ENCODE results near the gene P2RY14. TPM values are rescaled to one million over a fixed set of nuclear protein-coding genes. Genes with fewer than 3 reads are reported as not detected.

Gene P2RY14
- total RNA-seq, 1 experiment from 2014 or later, result not detected

GRCh38 chr3:151290673-151291072 is 12.3 kb upstream of the P2RY14 start:
- DNase-seq, result peak in 1 of 2 experiments; percentile 46
- Histone ChIP-seq H3F3A (ENCODE audit: insufficient read depth, low read depth) (no peaks in the 10 kb centered on the region), H3K4me1 (replicated peaks; ENCODE audit: insufficient read depth) (no peaks in the 10 kb centered on the region), H3K4me2 (no peak overlapping the region), H3K9me2 (ENCODE audit: insufficient read depth) (no peaks in the 10 kb centered on the region), H3K36me3 (ENCODE audit: low read depth) (no peaks in the 10 kb centered on the region), H3K27me3 (ENCODE audit: insufficient read depth, low read depth) (no peaks in the 10 kb centered on the region), H3K79me2 (ENCODE audit: low read depth) (no peaks in the 10 kb centered on the region), H3K4me3 (no peak overlapping the region), H2AFZ (no peak overlapping the region), H3K27ac (no peak overlapping the region), H3K9me3 (ENCODE audit: insufficient read depth, low read depth) (no peaks in the 10 kb centered on the region), H4K20me1 (ENCODE audit: insufficient read depth) (no peaks in the 10 kb centered on the region)
- intact Hi-C loops (cut with micrococcal nuclease; ENCODE audit: unreplicated experiment), result loop anchor here (1.0 to 10.0 kb wide), 7 partner anchors 36 to 1284 kb away; partner anchors contain the start of gene IGSF10
- TF ChIP-seq, protein P1, sequence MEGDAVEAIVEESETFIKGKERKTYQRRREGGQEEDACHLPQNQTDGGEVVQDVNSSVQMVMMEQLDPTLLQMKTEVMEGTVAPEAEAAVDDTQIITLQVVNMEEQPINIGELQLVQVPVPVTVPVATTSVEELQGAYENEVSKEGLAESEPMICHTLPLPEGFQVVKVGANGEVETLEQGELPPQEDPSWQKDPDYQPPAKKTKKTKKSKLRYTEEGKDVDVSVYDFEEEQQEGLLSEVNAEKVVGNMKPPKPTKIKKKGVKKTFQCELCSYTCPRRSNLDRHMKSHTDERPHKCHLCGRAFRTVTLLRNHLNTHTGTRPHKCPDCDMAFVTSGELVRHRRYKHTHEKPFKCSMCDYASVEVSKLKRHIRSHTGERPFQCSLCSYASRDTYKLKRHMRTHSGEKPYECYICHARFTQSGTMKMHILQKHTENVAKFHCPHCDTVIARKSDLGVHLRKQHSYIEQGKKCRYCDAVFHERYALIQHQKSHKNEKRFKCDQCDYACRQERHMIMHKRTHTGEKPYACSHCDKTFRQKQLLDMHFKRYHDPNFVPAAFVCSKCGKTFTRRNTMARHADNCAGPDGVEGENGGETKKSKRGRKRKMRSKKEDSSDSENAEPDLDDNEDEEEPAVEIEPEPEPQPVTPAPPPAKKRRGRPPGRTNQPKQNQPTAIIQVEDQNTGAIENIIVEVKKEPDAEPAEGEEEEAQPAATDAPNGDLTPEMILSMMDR (conservative IDR thresholded peaks at IDR 0.05), result peak; percentile 88
- TF ChIP-seq EZH2 (IDR thresholded peaks at IDR 0.05; ENCODE audit: low read depth), result no peak
- no TSS peak for BruUV-seq (replicated peaks)
- CTCF ChIA-PET, result interaction anchor here (0.7 kb wide), 1 partner anchor 710 kb away, joined by 4 read pairs; no protein-coding TSS in a partner anchor
- POLR2A ChIA-PET (ENCODE audit: unreplicated experiment), result interaction anchor here (0.7 kb wide), 1 partner anchor 1831 kb away, joined by 9 read pairs; no protein-coding TSS in a partner anchor

- Histone ChIP-seq H3F3A (ENCODE audit: insufficient read depth, low read depth) (no peaks in the 10 kb centered on the region), H3K27ac (no peak overlapping the region), H3K79me2 (ENCODE audit: low read depth) (no peaks in the 10 kb centered on the region), H2AFZ (no peak overlapping the region), H3K4me2 (no peak overlapping the region), H4K20me1 (ENCODE audit: insufficient read depth) (no peaks in the 10 kb centered on the region), H3K27me3 (ENCODE audit: insufficient read depth, low read depth) (no peaks in the 10 kb centered on the region), H3K4me1 (replicated peaks; ENCODE audit: insufficient read depth) (no peaks in the 10 kb centered on the region; the same call in 1 of the 2 replicates), H3K4me3 (no peak overlapping the region), H3K9me3 (ENCODE audit: insufficient read depth, low read depth) (no peaks in the 10 kb centered on the region), H3K36me3 (ENCODE audit: low read depth) (no peaks in the 10 kb centered on the region), H3K9me2 (ENCODE audit: insufficient read depth) (no peaks in the 10 kb centered on the region)
- ChIA-PET POLR2A (ENCODE audit: unreplicated experiment) (no interaction called here), CTCF (no interaction called here)
- TF ChIP-seq, protein P1 (conservative IDR thresholded peaks at IDR 0.05), result no peak
- no peak for TF ChIP-seq EZH2 (IDR thresholded peaks at IDR 0.05; ENCODE audit: low read depth)
- no peak for DNase-seq
- intact Hi-C loops (cut with micrococcal nuclease; ENCODE audit: unreplicated experiment), result loop anchor here (10.0 kb wide), 1 partner anchor 755 kb away; no protein-coding TSS in a partner anchor
- BruUV-seq (replicated peaks), result no TSS peak
Measured at GRCh38 chr3:151289445-151289844, 11.1 kb upstream of the P2RY14 start.

GRCh38 chr3:151285940-151286339 is 7.6 kb upstream of the P2RY14 start:
- Histone ChIP-seq H3K4me2 (no peak overlapping the region), H2AFZ (no peak overlapping the region), H3K36me3 (ENCODE audit: low read depth) (no peaks in the 10 kb centered on the region), H3K27me3 (ENCODE audit: insufficient read depth, low read depth) (no peaks in the 10 kb centered on the region), H3K4me1 (replicated peaks; ENCODE audit: insufficient read depth) (peaks cover 8% of the 10 kb centered on the region), H3F3A (ENCODE audit: insufficient read depth, low read depth) (no peaks in the 10 kb centered on the region), H4K20me1 (ENCODE audit: insufficient read depth) (no peaks in the 10 kb centered on the region), H3K4me3 (no peak overlapping the region), H3K9me3 (ENCODE audit: insufficient read depth, low read depth) (no peaks in the 10 kb centered on the region), H3K9me2 (ENCODE audit: insufficient read depth) (no peaks in the 10 kb centered on the region), H3K79me2 (ENCODE audit: low read depth) (no peaks in the 10 kb centered on the region), H3K27ac (no peak overlapping the region)
- intact Hi-C loops (cut with micrococcal nuclease; ENCODE audit: unreplicated experiment), result loop anchor here (10.0 kb wide), 1 partner anchor 751 kb away; no protein-coding TSS in a partner anchor
- no TSS peak for BruUV-seq (replicated peaks)
- ChIA-PET CTCF (interaction anchor here (0.7 kb wide), 1 partner anchor 64 kb away, joined by 3 read pairs; no protein-coding TSS in a partner anchor), POLR2A (ENCODE audit: unreplicated experiment) (no interaction called here)
- TF ChIP-seq EZH2 (IDR thresholded peaks at IDR 0.05; ENCODE audit: low read depth), result no peak
- TF ChIP-seq, protein P1 (conservative IDR thresholded peaks at IDR 0.05), result no peak
- DNase-seq, result no peak

Measured in PC-9 (cell line).